Neural progenitor cell (in vitro differentiated cells): Measurements from ENCODE around the gene NEUROG1.
A peak's percentile ranks its signal among the peaks of the same experiment; 100 is the strongest.

Experiments used
- CTCF ChIP-seq: fragments of 200-600 bp; sonication (generic); IDR thresholded peaks from 2 replicates; pipeline ENCODE4 v1.5.1; 2017; ENCODE audit warnings: antibody characterized with exemption, mild to moderate bottlenecking
- EZH2 ChIP-seq: fragments of 200-600 bp; sonication (generic); IDR thresholded peaks from 2 replicates; pipeline ENCODE4 v1.6.1; 2017; ENCODE audit warnings: antibody characterized with exemption, mild to moderate bottlenecking, moderate library complexity
- EZH2phosphoT487 ChIP-seq: fragments of 200-600 bp; sonication (generic); IDR thresholded peaks from 2 replicates; pipeline ENCODE4 v1.6.1; 2017; ENCODE audit warnings: antibody characterized with exemption

- peak; percentile 52 for TF ChIP-seq CTCF
- TF ChIP-seq EZH2phosphoT487: peak; percentile 46
- peak; percentile 79 for TF ChIP-seq EZH2
Observed at GRCh38 chr5:135534609-135535419, 950 bp downstream of the NEUROG1 start.
